H1 (cell line): Measurements from ENCODE around the gene LHCGR.

Experiments
- ASH2L ChIP-seq: fragments of 200-600, 300-600 bp; sonication (generic); IDR thresholded peaks from one replicate; pipeline ENCODE4 v1.7.1; 2017; ENCODE audit warnings: low read length
- ATF2 ChIP-seq: IDR thresholded peaks from 2 replicates; pipeline ENCODE4 v1.6.1; 2012; ENCODE audit warnings: low read length, inconsistent platforms
- CEBPB ChIP-seq: IDR thresholded peaks from 2 replicates; pipeline ENCODE4 v1.6.1; 2012; ENCODE audit warnings: low read depth, low read length
- CHD2 ChIP-seq: IDR thresholded peaks from 2 replicates; pipeline ENCODE4 v1.6.1; 2012; ENCODE audit warnings: low read length, improper control_type of control experiment
- CTCF ChIP-seq, 3 experiments: IDR thresholded peaks; 1 replicate in 2 of 3; 2 replicates in 1 of 3; pipeline versions ENCODE4 v1.5.1 to v1.6.1; 2011; ENCODE audit warnings: low read length in 3 of 3, mild to moderate bottlenecking in 3 of 3, inconsistent platforms in 2 of 3, low read depth in 1 of 3, moderate library complexity in 1 of 3; ENCODE audit not compliant: insufficient read depth in 1 of 3; ENCODE audit errors: control extremely low read depth in 1 of 3
- EP300 ChIP-seq, 2 experiments: IDR thresholded peaks; 1 replicate in 1 of 2; 2 replicates in 1 of 2; pipeline ENCODE4 v1.6.1; 2011 to 2012; ENCODE audit warnings: low read depth in 2 of 2, low read length in 2 of 2, mild to moderate bottlenecking in 2 of 2, borderline replicate concordance in 1 of 2, inconsistent platforms in 1 of 2, moderate library complexity in 1 of 2
- EZH2 ChIP-seq: fragments of 200-600 bp; sonication (generic); IDR thresholded peaks from 2 replicates; pipeline ENCODE4 v1.7.1; 2012; ENCODE audit warnings: low read depth, mild to moderate bottlenecking, moderate library complexity, low read length, inconsistent platforms; ENCODE audit not compliant: severe bottlenecking
- JUND ChIP-seq: IDR thresholded peaks from 2 replicates; pipeline ENCODE4 v1.6.1; 2011; ENCODE audit warnings: mild to moderate bottlenecking, improper control_type of control experiment, low read length
- PHF8 ChIP-seq: fragments of 200-600 bp; sonication (generic); conservative IDR thresholded peaks from 2 replicates; pipeline ENCODE4 v1.7.1; 2012; ENCODE audit warnings: low read depth, mild to moderate bottlenecking, inconsistent platforms, low read length, moderate library complexity
- POLR2A ChIP-seq, 2 experiments: IDR thresholded peaks; 1 replicate in 1 of 2; 2 replicates in 1 of 2; pipeline ENCODE4 v1.6.1; 2011; ENCODE audit warnings: low read depth in 2 of 2, low read length in 2 of 2, mild to moderate bottlenecking in 2 of 2; ENCODE audit errors: control extremely low read depth in 1 of 2
- SIX5 ChIP-seq: IDR thresholded peaks from 2 replicates; pipeline ENCODE4 v1.6.1; 2011; ENCODE audit warnings: mild to moderate bottlenecking, low read depth, low read length
- TCF12 ChIP-seq: IDR thresholded peaks from 2 replicates; pipeline ENCODE4 v1.6.1; 2011; ENCODE audit warnings: low read depth, mild to moderate bottlenecking, low read length
- YY1 ChIP-seq: IDR thresholded peaks from 2 replicates; pipeline ENCODE4 v1.6.1; 2011; ENCODE audit warnings: low read depth, mild to moderate bottlenecking, low read length

GRCh38 chr2:48715956-48716355, 39.6 kb downstream of the LHCGR start:
- TF ChIP-seq CEBPB: no peak
- TF ChIP-seq POLR2A (IDR thresholded peaks at IDR 0.05; ENCODE audit: control extremely low read depth in 1 of 2, low read depth in 2 of 2, low read length in 2 of 2): no peak
- no peak for TF ChIP-seq ASH2L
- TF ChIP-seq JUND: no peak
- TF ChIP-seq EZH2: no peak
- no peak for TF ChIP-seq ATF2
- TF ChIP-seq SIX5: no peak
- no peak for TF ChIP-seq CHD2
- TF ChIP-seq CTCF (IDR thresholded peaks at IDR 0.05; ENCODE audit: control extremely low read depth in 1 of 3, insufficient read depth in 1 of 3, low read depth in 1 of 3, low read length in 3 of 3): no peak
- TF ChIP-seq EP300 (IDR thresholded peaks at IDR 0.05; ENCODE audit: borderline replicate concordance in 1 of 2, low read depth in 2 of 2, low read length in 2 of 2): no peak
- TF ChIP-seq YY1: no peak
- TF ChIP-seq TCF12: no peak
- no peak for TF ChIP-seq PHF8
